ENCODE results near the gene CCDC9B.

Gene CCDC9B

GRCh38 chr15:40298216-40298935, 42.4 kb downstream of the CCDC9B start:
- TF ChIP-seq EZH2phosphoT487 (IDR thresholded peaks at IDR 0.05; ENCODE audit: borderline replicate concordance, low read length) (no peak), CTCF (IDR thresholded peaks at IDR 0.05; ENCODE audit: low read depth, low read length, poor library complexity, severe bottlenecking) (no peak)

GRCh38 chr15:40297356-40297755, 43.4 kb downstream of the CCDC9B start:
- H3K9me2 ChIP-seq (replicated peaks; ENCODE audit: control insufficient read depth, low read length) = no peaks in the 10 kb centered on the region
- H3K27me3 ChIP-seq (ENCODE audit: control insufficient read depth, low read length) = no peaks in the 10 kb centered on the region
- no peaks in the 10 kb centered on the region for H3K4me1 ChIP-seq (ENCODE audit: control insufficient read depth, low read length)
- no peak overlapping the region for H3K4me2 ChIP-seq (ENCODE audit: low read length)
- H3K36me3 ChIP-seq (ENCODE audit: control insufficient read depth, low read length) = no peaks in the 10 kb centered on the region
- no peaks in the 10 kb centered on the region for H3F3A ChIP-seq (ENCODE audit: control insufficient read depth, insufficient read depth)
- no peak overlapping the region for H3K4me3 ChIP-seq (ENCODE audit: low read length)
- H3K27ac ChIP-seq (ENCODE audit: low read depth, low read length) = no peak overlapping the region
- no peaks in the 10 kb centered on the region for H3K79me2 ChIP-seq (ENCODE audit: control insufficient read depth, low read length)
- H4K20me1 ChIP-seq (ENCODE audit: control insufficient read depth, insufficient read depth, low read depth, low read length) = no peaks in the 10 kb centered on the region
- no peak for TF ChIP-seq EZH2phosphoT487 (IDR thresholded peaks at IDR 0.05; ENCODE audit: borderline replicate concordance, low read length)
- TF ChIP-seq CTCF (IDR thresholded peaks at IDR 0.05; ENCODE audit: low read depth, low read length, poor library complexity, severe bottlenecking) = no peak
- H3K9me3 ChIP-seq (ENCODE audit: control insufficient read depth, insufficient read depth, low read length) = no peaks in the 10 kb centered on the region

More at GRCh38 chr15:40298216-40298935, 42.4 kb downstream of the CCDC9B start:
- no peaks in the 10 kb centered on the region for H3K4me1 ChIP-seq (ENCODE audit: control insufficient read depth, low read length)
- no peaks in the 10 kb centered on the region for H3K9me2 ChIP-seq (replicated peaks; ENCODE audit: control insufficient read depth, low read length)
- no peaks in the 10 kb centered on the region for H3K79me2 ChIP-seq (ENCODE audit: control insufficient read depth, low read length)
- H3K9me3 ChIP-seq (ENCODE audit: control insufficient read depth, insufficient read depth, low read length) = no peaks in the 10 kb centered on the region
- no peaks in the 10 kb centered on the region for H3K36me3 ChIP-seq (ENCODE audit: control insufficient read depth, low read length)
- H3K27ac ChIP-seq (ENCODE audit: low read depth, low read length) = no peak overlapping the region
- no peaks in the 10 kb centered on the region for H3K27me3 ChIP-seq (ENCODE audit: control insufficient read depth, low read length)
- no peaks in the 10 kb centered on the region for H4K20me1 ChIP-seq (ENCODE audit: control insufficient read depth, insufficient read depth, low read depth, low read length)
- H3K4me2 ChIP-seq (ENCODE audit: low read length) = no peak overlapping the region
- H3K4me3 ChIP-seq (ENCODE audit: low read length) = no peak overlapping the region
- H3F3A ChIP-seq (ENCODE audit: control insufficient read depth, insufficient read depth) = no peaks in the 10 kb centered on the region

GRCh38 chr15:40296561-40297230, 44.0 kb downstream of the CCDC9B start:
- H4K20me1 ChIP-seq (ENCODE audit: control insufficient read depth, insufficient read depth, low read depth, low read length) = no peaks in the 10 kb centered on the region
- H3F3A ChIP-seq (ENCODE audit: control insufficient read depth, insufficient read depth) = no peaks in the 10 kb centered on the region
- no peak overlapping the region for H3K27ac ChIP-seq (ENCODE audit: low read depth, low read length)
- no peaks in the 10 kb centered on the region for H3K79me2 ChIP-seq (ENCODE audit: control insufficient read depth, low read length)
- no peak for TF ChIP-seq CTCF (IDR thresholded peaks at IDR 0.05; ENCODE audit: low read depth, low read length, poor library complexity, severe bottlenecking)
- no peak for TF ChIP-seq EZH2phosphoT487 (IDR thresholded peaks at IDR 0.05; ENCODE audit: borderline replicate concordance, low read length)
- no peaks in the 10 kb centered on the region for H3K4me1 ChIP-seq (ENCODE audit: control insufficient read depth, low read length)
- H3K9me2 ChIP-seq (replicated peaks; ENCODE audit: control insufficient read depth, low read length) = no peaks in the 10 kb centered on the region
- H3K4me2 ChIP-seq (ENCODE audit: low read length) = no peak overlapping the region
- no peak overlapping the region for H3K4me3 ChIP-seq (ENCODE audit: low read length)
- no peaks in the 10 kb centered on the region for H3K9me3 ChIP-seq (ENCODE audit: control insufficient read depth, insufficient read depth, low read length)
- H3K27me3 ChIP-seq (ENCODE audit: control insufficient read depth, low read length) = no peaks in the 10 kb centered on the region
- no peaks in the 10 kb centered on the region for H3K36me3 ChIP-seq (ENCODE audit: control insufficient read depth, low read length)
